ENCODE data around the gene KIF18B.
"Not testable (repeated sequence)": the region's sequence is repeated elsewhere in the genome, so short reads cannot be mapped to it uniquely, and the experiment has no call there.

DNA sequence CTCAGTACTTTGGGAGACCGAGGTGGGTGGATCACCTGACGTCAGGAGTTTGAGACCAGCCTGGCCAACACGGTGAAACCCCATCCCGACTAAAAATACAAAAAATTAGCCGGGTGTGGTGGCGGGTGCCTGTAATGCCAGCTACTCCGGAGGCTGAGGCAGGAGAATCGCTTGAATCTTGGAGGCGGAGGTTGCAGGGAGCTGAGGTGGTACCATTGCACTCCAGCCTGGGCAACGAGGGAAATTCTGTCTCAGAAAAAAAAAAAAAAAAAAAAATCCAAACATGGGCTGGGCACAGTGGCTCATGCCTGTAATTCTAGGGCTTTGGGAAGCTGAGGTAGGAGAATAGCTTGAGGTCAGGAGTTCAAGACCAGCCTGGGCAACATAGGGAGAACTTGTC is 1.9 kb downstream of the KIF18B start:
- TF ChIP-seq, protein P1, sequence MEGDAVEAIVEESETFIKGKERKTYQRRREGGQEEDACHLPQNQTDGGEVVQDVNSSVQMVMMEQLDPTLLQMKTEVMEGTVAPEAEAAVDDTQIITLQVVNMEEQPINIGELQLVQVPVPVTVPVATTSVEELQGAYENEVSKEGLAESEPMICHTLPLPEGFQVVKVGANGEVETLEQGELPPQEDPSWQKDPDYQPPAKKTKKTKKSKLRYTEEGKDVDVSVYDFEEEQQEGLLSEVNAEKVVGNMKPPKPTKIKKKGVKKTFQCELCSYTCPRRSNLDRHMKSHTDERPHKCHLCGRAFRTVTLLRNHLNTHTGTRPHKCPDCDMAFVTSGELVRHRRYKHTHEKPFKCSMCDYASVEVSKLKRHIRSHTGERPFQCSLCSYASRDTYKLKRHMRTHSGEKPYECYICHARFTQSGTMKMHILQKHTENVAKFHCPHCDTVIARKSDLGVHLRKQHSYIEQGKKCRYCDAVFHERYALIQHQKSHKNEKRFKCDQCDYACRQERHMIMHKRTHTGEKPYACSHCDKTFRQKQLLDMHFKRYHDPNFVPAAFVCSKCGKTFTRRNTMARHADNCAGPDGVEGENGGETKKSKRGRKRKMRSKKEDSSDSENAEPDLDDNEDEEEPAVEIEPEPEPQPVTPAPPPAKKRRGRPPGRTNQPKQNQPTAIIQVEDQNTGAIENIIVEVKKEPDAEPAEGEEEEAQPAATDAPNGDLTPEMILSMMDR (conservative IDR thresholded peaks at IDR 0.05 in 1 of 2, IDR thresholded peaks at IDR 0.05 in 1 of 2; ENCODE audit: low read depth in 1 of 2, low read length in 2 of 2): not testable (repeated sequence)
- not testable (repeated sequence) for TF ChIP-seq EZH2 (IDR thresholded peaks at IDR 0.05; ENCODE audit: low read length, missing control alignments)

Data from fibroblast of lung (primary cell).